MM.1S (cell line): Measurements from ENCODE around the gene PRKG1.

Source experiments
- EZH2phosphoT487 ChIP-seq: fragments of 300-600 bp; sonication (generic); IDR thresholded peaks from 2 replicates; pipeline ENCODE4 v1.6.1; 2018; ENCODE audit warnings: antibody characterized with exemption, low read length
- TF ChIP-seq, protein P1 (sequence below): fragments of 300-600 bp; sonication (generic); IDR thresholded peaks from 2 replicates; pipeline ENCODE4 v1.5.1; 2016; ENCODE audit warnings: antibody characterized with exemption, low read length, mixed read lengths

DNA sequence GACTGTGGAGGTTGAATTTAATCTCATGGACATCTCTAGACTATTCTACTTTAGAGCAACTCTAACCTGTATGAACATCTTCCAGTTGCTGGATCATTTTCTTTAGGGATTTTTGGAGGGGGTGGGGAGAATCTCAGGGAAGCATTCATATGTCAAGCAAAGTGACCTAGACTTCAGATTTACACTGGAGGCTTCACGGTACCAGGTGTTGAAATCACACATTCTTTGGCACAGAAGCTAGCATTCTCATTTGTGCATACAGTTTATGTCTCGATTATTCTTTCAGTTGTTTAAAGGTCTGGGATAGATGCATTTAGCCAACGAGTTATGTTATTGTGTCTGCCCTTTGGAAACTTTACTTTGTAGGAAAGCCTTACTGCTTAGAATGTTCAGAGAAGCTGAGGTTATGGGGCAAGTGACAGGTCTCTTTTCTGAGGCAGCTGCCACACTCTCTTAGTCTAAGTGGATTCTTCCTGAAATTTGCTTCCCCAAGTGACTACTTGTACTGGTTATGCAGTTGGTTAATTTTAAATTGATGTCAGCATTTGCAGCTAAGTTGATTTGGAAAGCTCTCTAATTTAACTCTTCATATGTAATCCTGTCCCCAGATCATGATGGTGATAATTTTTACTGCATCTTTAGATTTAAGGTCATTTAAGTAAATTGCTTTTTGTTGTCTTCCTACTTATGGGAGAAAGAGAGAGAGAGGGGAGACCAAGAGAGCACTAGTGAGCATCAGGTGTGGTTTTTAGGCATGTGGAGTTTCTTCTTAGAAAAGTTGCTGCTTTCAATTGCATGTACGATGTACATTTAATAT, 153.8 kb downstream of the PRKG1 start:
- TF ChIP-seq, protein P1, sequence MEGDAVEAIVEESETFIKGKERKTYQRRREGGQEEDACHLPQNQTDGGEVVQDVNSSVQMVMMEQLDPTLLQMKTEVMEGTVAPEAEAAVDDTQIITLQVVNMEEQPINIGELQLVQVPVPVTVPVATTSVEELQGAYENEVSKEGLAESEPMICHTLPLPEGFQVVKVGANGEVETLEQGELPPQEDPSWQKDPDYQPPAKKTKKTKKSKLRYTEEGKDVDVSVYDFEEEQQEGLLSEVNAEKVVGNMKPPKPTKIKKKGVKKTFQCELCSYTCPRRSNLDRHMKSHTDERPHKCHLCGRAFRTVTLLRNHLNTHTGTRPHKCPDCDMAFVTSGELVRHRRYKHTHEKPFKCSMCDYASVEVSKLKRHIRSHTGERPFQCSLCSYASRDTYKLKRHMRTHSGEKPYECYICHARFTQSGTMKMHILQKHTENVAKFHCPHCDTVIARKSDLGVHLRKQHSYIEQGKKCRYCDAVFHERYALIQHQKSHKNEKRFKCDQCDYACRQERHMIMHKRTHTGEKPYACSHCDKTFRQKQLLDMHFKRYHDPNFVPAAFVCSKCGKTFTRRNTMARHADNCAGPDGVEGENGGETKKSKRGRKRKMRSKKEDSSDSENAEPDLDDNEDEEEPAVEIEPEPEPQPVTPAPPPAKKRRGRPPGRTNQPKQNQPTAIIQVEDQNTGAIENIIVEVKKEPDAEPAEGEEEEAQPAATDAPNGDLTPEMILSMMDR, result no peak
- TF ChIP-seq EZH2phosphoT487, result no peak
